GF-D8 (cell line): ENCODE measurements around the gene CALCB.
"Not testable (repeated sequence)": the region's sequence is repeated elsewhere in the genome, so short reads cannot be mapped to it uniquely, and the experiment has no call there.

Experiments used
- DNase-seq: peaks from one replicate; lab custom pipeline; 2025; lab: John Stamatoyannopoulos, UW

CALCB gene, protein sequence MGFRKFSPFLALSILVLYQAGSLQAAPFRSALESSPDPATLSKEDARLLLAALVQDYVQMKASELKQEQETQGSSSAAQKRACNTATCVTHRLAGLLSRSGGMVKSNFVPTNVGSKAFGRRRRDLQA

GRCh38 chr11:15073361-15074205 lies at the start of gene CALCB:
Gene CALCB (plus strand): TSS chr11:15073593. CDS start chr11:15074719, 1,126 bp downstream.
- no peak for DNase-seq

DNA sequence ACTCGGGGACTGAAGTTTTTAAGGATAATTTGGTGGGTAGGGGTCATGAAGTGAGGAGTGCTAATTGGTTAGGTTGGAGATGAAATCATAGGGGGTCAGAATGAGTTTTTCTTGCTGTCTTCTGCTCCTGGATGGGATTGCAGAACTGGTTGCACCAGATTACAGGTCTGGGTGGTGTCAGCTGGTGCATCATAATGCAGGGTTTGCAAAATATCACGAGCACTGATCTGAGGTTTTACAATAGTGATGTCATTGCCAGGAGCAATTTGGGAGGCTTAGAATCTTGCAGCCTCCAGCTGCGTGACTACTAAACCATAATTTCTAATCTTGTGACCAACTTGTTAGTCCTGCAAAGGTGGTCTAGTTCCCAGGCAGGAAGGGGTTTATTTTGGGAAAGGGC lies 46.4 kb upstream of the CALCB start:
- no peak for DNase-seq

GRCh38 chr11:15027956-15028355 lies 45.4 kb upstream of the CALCB start:
- DNase-seq, result no peak

DNA sequence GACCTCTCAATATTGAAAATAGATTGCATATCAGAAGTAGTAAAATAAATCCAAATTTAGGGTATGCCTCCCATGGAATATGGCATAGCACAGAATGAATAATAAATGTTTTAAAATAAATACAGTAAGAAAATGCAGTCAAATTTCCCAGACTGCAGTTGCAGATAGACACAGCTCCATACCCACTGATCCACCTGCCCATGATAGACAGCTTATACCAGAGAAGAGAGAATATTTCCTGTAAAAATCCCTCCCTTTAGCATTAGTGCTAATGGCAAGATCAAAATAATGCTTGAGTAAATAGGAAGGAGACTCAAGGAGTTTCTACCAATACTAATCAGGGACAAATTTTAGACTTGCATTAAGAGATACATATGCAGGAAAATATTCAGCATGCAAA lies 45.0 kb upstream of the CALCB start:
- no peak for DNase-seq

DNA sequence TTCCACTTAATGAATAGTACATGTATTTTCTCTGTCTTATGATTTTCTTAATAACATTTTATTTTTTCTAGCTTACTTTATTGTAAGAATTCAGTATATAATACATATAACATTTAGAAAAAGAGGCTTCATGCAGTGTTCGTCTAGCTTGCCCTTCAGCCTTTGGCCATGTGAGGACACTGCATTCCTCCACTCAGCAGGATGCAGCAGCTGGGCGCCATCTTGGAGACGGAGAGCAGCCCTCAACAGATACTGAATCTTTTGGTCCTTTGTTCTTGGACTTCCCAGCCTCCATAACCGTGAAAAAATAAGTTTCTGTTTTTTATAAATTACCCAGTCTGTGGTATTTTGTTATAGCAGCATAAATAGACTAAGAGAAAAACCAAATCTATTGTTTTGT lies 41.4 kb upstream of the CALCB start:
- not testable (repeated sequence) for DNase-seq

- DNase-seq, result no peak
Measured at GRCh38 chr11:15034687-15035267, 38.6 kb upstream of the CALCB start.

- no peak for DNase-seq
Measured at GRCh38 chr11:15035283-15035682, 38.1 kb upstream of the CALCB start.

DNA sequence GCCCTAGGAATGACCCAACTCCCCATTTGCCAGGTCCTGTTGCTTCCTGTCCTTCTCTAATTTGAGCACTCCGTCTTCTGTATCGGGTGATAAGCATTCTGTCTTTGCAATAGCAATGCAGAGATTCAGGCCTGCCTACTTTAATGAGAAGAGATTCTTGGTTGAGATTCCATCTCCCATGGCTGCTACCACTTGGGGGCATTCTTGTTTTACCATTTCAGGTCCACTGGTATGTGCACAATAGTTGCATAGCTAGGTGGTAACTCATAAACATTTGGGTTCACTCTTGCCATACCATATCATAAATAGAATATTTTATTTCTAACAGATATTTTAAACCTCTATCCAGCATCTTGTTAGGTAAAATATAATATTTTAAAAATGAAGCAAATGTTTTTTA lies 34.4 kb upstream of the CALCB start:
- DNase-seq, result no peak

GRCh38 chr11:15045209-15045608 lies 28.2 kb upstream of the CALCB start:
- DNase-seq, result no peak

GRCh38 chr11:15045891-15046290 lies 27.5 kb upstream of the CALCB start:
- no peak for DNase-seq

DNA sequence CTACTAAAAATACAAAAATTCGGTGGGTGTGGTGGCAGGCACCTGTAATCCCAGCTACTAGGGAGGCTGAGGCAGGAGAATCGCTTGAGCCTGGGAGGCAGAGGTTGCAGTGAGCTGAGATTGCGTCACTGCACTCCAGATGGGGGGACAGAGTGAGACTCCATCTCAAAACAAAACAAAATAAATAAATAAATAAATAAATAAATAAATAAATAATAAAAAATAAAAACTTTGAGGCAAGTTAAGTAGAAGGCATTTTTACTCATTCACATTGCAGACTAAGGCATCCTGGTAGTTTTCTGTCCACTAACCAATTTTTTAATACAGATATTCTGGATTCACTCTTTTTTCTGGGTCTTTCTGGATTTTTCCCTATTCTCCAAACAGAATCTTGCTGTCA lies 26.7 kb upstream of the CALCB start:
- not testable (repeated sequence) for DNase-seq

- DNase-seq, result no peak
Measured at GRCh38 chr11:15048616-15049015, 24.8 kb upstream of the CALCB start.

GRCh38 chr11:15053191-15053685 lies 20.2 kb upstream of the CALCB start:
- DNase-seq, result no peak

- no peak for DNase-seq
Measured at GRCh38 chr11:15055620-15056356, 17.6 kb upstream of the CALCB start.

DNA sequence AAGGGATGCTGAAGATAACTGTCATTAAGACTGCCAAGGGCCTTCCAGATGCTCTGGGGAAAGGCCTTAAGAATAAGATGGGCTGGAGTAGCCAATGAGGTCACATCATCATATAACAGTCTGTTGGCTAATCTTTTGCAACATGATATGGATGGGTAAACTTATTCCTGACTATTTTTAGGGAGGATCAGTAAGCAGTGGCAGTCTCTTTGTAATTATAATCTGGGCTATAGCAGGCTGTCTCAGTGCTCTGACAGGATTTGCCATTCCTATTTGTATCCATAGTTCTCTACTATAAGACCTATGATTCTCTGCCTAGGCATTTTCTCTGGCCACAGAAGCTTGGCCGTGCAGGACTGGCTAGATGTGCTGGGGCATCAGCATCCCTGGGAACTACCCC lies 16.1 kb upstream of the CALCB start:
- no peak for DNase-seq

DNA sequence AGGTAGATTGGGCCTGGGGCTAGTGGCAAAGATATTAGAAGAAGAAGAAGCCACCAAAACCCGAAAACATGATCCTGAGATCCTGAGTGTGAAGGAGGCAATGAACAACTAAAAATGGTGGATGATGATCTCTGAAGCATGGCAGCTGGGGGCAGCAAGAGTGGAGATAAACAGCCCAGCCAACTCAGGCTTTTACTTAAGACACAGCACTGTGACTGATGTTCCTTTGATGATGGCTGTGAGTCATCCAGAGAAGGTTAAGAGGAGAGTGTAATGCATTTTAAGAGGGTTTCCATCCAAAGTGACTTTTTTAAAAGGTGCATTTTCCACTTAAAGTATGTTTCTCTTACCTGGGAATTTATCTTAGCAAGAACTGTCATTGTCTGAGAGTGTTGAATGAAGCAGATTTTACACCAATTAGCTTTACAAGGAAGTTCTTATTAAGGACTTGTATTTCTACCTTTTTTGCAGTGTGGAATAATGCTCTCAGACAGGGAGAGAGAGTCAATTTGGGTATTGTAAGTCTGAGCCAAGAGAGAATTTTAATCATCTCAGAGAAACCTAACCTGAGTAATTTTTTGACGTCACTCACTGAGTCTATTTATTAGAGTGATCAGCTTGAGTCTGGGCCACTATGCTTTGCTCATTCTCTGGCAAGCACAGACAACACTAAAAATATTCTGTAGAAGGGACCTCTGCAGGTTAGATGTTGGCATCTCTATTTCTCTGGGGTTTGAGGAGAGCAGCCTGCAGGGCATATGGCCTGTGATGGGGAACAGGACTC lies 14.1 kb upstream of the CALCB start:
- DNase-seq, result no peak

DNA sequence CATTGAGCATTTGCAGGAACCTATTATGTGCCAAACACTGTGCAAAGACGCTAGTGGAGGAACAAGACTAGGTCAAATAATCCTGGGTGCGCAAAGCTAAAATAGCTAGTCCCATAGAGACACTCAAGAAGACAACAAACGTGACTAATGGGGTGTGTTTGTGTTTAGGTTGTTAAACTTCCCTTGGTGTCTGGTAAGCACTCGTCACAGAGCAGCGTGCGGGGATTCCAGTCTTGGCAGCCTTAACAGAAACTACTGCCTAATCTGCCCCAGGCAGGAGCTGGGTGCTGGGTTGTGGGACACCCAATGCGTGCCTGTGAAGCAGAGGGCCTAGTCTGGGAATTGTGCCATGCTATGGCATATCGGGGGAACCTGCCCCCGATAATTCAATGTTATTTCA lies 10.8 kb upstream of the CALCB start:
- DNase-seq, result no peak

DNA sequence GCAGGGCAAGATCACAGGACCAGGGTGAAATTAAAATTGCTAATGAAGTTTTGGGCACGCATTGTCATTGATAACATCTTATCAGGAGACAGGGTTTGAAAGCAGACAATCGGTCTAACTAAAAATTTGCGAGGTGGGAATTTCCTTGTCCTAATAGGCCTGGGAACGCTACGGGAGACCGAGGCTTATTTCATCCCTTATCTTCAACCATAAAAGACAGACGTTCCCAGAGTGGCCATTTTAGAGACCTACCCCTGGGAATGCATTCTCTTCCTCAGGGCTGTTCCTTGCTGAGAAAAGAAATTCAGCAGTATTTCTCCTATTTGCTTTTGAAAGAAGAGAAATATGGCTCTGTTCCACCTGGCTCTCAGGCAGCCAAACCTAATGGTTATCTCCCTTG lies 3.6 kb upstream of the CALCB start:
- DNase-seq, result not testable (repeated sequence)

DNA sequence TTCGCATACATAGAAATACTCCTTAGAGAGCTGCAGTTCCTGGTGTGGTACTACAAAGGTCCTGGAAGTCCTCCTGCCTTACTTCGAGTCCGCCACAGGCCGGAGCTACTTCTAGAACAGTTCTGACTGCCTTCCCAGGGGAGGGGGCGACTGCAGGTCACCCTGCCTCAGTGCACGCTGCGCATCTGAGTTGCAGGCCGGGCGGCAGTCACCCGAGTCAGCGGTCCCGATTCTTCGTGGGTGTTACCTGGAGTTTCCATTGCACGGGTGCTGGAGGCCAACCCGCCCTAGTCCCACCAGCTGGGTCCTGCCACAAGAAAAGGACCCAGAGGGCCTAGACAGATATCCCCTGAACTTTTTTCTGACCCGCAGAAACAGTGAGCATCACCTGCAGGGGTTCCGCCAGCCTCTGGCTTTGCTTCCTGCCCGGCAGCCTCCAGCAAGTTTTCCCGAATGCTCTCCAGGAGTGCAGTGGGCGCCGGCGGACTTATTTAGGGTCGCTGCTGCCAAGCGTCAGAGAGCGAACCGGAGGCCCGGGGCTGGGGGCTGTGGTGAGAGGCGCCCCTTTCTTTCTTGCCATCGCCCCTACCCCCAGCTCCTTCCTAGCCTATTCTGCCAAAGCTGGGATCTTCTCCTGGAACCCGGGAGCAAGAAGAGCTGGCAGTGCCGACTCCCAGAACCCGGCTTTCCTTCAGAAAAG lies 1.7 kb upstream of the CALCB start:
- no peak for DNase-seq

DNA sequence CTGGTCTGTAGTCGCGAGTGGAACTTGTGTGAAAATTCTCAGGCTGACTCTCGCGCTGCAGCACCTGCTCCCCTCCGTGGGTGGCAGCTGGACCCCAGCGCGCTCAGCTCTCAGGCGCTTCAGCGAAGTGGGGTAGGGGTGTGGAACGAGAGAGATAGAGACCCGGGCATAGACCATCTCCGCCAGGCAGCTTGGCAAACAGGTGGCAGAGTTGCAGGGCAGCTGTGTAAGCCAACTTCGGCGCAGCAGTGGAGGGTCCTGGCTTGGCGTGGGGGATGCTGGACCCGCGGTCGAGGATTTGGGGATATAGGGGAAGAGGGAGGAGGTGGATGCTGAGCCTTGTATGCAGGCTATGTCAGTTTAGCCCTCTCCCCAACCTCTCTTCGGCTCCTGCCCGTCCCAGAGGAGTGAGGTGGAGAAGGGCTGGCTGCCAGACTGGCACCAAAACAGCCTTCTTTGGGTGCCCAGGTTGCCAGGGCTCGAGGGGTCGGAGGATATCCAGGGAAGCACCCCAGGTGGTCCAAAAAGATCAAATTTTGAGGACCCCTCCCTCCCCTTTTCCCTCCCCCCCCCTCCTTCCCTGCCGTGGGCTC lies 746 bp upstream of the CALCB start:
- no peak for DNase-seq
